HepG2 (cell line): ENCODE data around the gene WNT10A. TPM values are rescaled to one million over a fixed set of nuclear protein-coding genes. Genes with fewer than 3 reads are reported as not detected.

ENCODE experiments used
- ATAD3A ChIP-seq: sonication (generic); formaldehyde crosslinking; IDR thresholded peaks from 2 replicates; pipeline ENCODE4 v1.4.0; 2020; ENCODE audit warnings: missing genetic modification reagents
- ATF1 ChIP-seq: IDR thresholded peaks from 2 replicates; pipeline ENCODE4 v1.6.1; 2016; ENCODE audit warnings: mild to moderate bottlenecking, control low read depth
- ATF6 ChIP-seq: sonication (generic); formaldehyde crosslinking; conservative IDR thresholded peaks from 2 replicates; pipeline ENCODE4 v1.4.0; 2020; ENCODE audit warnings: missing genetic modification reagents
- DNMT1 ChIP-seq: sonication (generic); formaldehyde crosslinking; IDR thresholded peaks from 2 replicates; pipeline ENCODE4 v1.5.1; 2020; ENCODE audit warnings: mild to moderate bottlenecking, missing genetic modification reagents
- GMEB2 ChIP-seq: IDR thresholded peaks from 2 replicates; pipeline ENCODE4 v1.6.1; 2016; ENCODE audit warnings: missing biosample characterization, missing genetic modification reagents, low read depth
- ISX ChIP-seq: sonication (generic); formaldehyde crosslinking; conservative IDR thresholded peaks from 2 replicates; pipeline ENCODE4 v1.5.0; 2020; ENCODE audit warnings: missing genetic modification reagents
- MED13 ChIP-seq: sonication (generic); formaldehyde crosslinking; IDR thresholded peaks from 2 replicates; pipeline ENCODE4 v1.5.0; 2020; ENCODE audit warnings: missing genetic modification reagents
- NFAT5 ChIP-seq: sonication (generic); formaldehyde crosslinking; IDR thresholded peaks from 2 replicates; pipeline ENCODE4 v1.4.0; 2020; ENCODE audit warnings: missing genetic modification reagents
- NFE2L1 ChIP-seq: sonication (generic); formaldehyde crosslinking; IDR thresholded peaks from 2 replicates; pipeline ENCODE4 v1.4.0; 2020; ENCODE audit warnings: missing genetic modification reagents, mild to moderate bottlenecking, borderline replicate concordance
- PHF8 ChIP-seq: sonication (generic); formaldehyde crosslinking; IDR thresholded peaks from 2 replicates; pipeline ENCODE4 v1.5.0; 2020; ENCODE audit warnings: missing genetic modification reagents
- SKI ChIP-seq: fragments of 450-650 bp; IDR thresholded peaks from one replicate; pipeline ENCODE4 v1.6.1; 2018; ENCODE audit warnings: mild to moderate bottlenecking; ENCODE audit not compliant: partially characterized antibody
- SP4 ChIP-seq: sonication (generic); formaldehyde crosslinking; IDR thresholded peaks from 2 replicates; pipeline ENCODE4 v1.8.1; 2023; ENCODE audit warnings: mild to moderate bottlenecking, missing genetic modification reagents
- TSC22D2 ChIP-seq: sonication (generic); formaldehyde crosslinking; IDR thresholded peaks from 2 replicates; pipeline ENCODE4 v1.5.1; 2020; ENCODE audit warnings: missing genetic modification reagents, mild to moderate bottlenecking, borderline replicate concordance
- ZBTB25 ChIP-seq: IDR thresholded peaks from 2 replicates; pipeline ENCODE4 v1.6.1; 2018; ENCODE audit warnings: missing genetic modification reagents
- ZFP90 ChIP-seq: sonication (generic); formaldehyde crosslinking; IDR thresholded peaks from 2 replicates; pipeline ENCODE4 v1.8.0; 2022; ENCODE audit warnings: missing genetic modification reagents, mild to moderate bottlenecking, inconsistent platforms, borderline replicate concordance
- ZNF501 ChIP-seq: sonication (generic); formaldehyde crosslinking; IDR thresholded peaks from 2 replicates; pipeline ENCODE4 v1.5.1; 2020; ENCODE audit warnings: mild to moderate bottlenecking, moderate library complexity, missing genetic modification reagents
- ZNF549 ChIP-seq: sonication (generic); formaldehyde crosslinking; IDR thresholded peaks from 2 replicates; pipeline ENCODE4 v1.5.0; 2020; ENCODE audit warnings: missing genetic modification reagents
- ZNF605 ChIP-seq: sonication (generic); formaldehyde crosslinking; IDR thresholded peaks from 2 replicates; pipeline ENCODE4 v1.8.0; 2022; ENCODE audit warnings: mild to moderate bottlenecking, missing genetic modification reagents
- ZNF619 ChIP-seq: sonication (generic); formaldehyde crosslinking; IDR thresholded peaks from 2 replicates; pipeline ENCODE4 v1.4.0; 2020; ENCODE audit warnings: mild to moderate bottlenecking, missing genetic modification reagents
- ZNF75D ChIP-seq: sonication (generic); formaldehyde crosslinking; IDR thresholded peaks from 2 replicates; pipeline ENCODE4 v1.8.1; 2023; ENCODE audit warnings: missing genetic modification reagents, mild to moderate bottlenecking, borderline replicate concordance
- ZNF772 ChIP-seq: sonication (generic); formaldehyde crosslinking; IDR thresholded peaks from 2 replicates; pipeline ENCODE4 v1.5.0; 2020; ENCODE audit warnings: mild to moderate bottlenecking, missing genetic modification reagents
- polyA plus RNA-seq, 8 experiments: library from polyadenylated mRNA; depleted of rRNA in 3 of 8; stranded (reverse) in 7 of 8; unstranded in 1 of 8; fragments of >200 nt; fragmentation: Illumina TruSeq in 4 of 8; extraction: Trizol in 4 of 8; gene quantifications; 2 replicates each; pipeline versions ENCODE4 v1.2.1 to v1.2.3, GENCODE V29; 2011 to 2016; ENCODE audit warnings: low read depth in 4 of 8, missing spikeins in 1 of 8, mixed read lengths in 1 of 8; ENCODE audit not compliant: insufficient read depth in 1 of 8
- total RNA-seq, 5 experiments: library from RNA; depleted of rRNA; stranded (reverse); fragments of >200 nt; fragmentation: Illumina TruSeq; extraction: Trizol; gene quantifications; 2 replicates each; pipeline ENCODE4 v1.2.3, GENCODE V29; 2016; ENCODE audit warnings: low read depth in 1 of 5

WNT10A gene
- total and polyA plus RNA-seq, 2 of the 13 experiments (the other 11 are each of a cell fraction or from before 2014, with no cell fraction given), result 0.03 TPM; not detected in 1

- TF ChIP-seq ATF6 (CRISPR knock-in tag) (no peak), SKI (no peak), MED13 (CRISPR knock-in tag) (no peak), NFE2L1 (CRISPR knock-in tag) (no peak), ZNF619 (CRISPR knock-in tag) (0 out of 2 replicates have a peak, but pooled peaks have one; percentile 73), PHF8 (no peak), ZNF772 (CRISPR knock-in tag) (no peak), ZBTB25 (CRISPR knock-in tag) (no peak; the same call in 1 of the 2 replicates), TSC22D2 (CRISPR knock-in tag) (peak; percentile 79; the same call in 1 of the 2 replicates), ATAD3A (CRISPR knock-in tag) (no peak), GMEB2 (no peak), ZNF605 (CRISPR knock-in tag) (peak; percentile 38; the same call in 1 of the 2 replicates), ZNF75D (no peak), NFAT5 (no peak), ISX (CRISPR knock-in tag) (no peak), ZNF549 (CRISPR knock-in tag) (no peak), ZFP90 (CRISPR knock-in tag) (peak; percentile 62; the same call in 1 of the 2 replicates), ATF1 (no peak), SP4 (CRISPR knock-in tag) (peak; percentile 71; the same call in 1 of the 2 replicates), DNMT1 (CRISPR knock-in tag) (no peak), ZNF501 (peak; percentile 88)
Measured at GRCh38 chr2:218898109-218898878, 17.6 kb downstream of the WNT10A start (continued).
